ENCODE results near the gene TNFSF4.

- TF ChIP-seq, protein P1, sequence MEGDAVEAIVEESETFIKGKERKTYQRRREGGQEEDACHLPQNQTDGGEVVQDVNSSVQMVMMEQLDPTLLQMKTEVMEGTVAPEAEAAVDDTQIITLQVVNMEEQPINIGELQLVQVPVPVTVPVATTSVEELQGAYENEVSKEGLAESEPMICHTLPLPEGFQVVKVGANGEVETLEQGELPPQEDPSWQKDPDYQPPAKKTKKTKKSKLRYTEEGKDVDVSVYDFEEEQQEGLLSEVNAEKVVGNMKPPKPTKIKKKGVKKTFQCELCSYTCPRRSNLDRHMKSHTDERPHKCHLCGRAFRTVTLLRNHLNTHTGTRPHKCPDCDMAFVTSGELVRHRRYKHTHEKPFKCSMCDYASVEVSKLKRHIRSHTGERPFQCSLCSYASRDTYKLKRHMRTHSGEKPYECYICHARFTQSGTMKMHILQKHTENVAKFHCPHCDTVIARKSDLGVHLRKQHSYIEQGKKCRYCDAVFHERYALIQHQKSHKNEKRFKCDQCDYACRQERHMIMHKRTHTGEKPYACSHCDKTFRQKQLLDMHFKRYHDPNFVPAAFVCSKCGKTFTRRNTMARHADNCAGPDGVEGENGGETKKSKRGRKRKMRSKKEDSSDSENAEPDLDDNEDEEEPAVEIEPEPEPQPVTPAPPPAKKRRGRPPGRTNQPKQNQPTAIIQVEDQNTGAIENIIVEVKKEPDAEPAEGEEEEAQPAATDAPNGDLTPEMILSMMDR (IDR thresholded peaks at IDR 0.05; ENCODE audit: poor library complexity, severe bottlenecking) = no peak
- TF ChIP-seq POLR2AphosphoS5 (IDR thresholded peaks at IDR 0.05) (no peak), REST (IDR thresholded peaks at IDR 0.05; ENCODE audit: borderline replicate concordance) (no peak), EZH2 (IDR thresholded peaks at IDR 0.05; ENCODE audit: borderline replicate concordance, insufficient read depth, low read length, poor library complexity, severe bottlenecking) (no peak), SMC3 (conservative IDR thresholded peaks at IDR 0.05; ENCODE audit: poor library complexity) (no peak), MXI1 (conservative IDR thresholded peaks at IDR 0.05; ENCODE audit: poor library complexity, severe bottlenecking) (no peak), EP300 (conservative IDR thresholded peaks at IDR 0.05; ENCODE audit: poor library complexity, severe bottlenecking) (no peak), RAD21 (conservative IDR thresholded peaks at IDR 0.05) (no peak), TAF1 (IDR thresholded peaks at IDR 0.05; ENCODE audit: low read depth) (no peak)
Measured at GRCh38 chr1:173176246-173176645, 30.9 kb downstream of the TNFSF4 start.
